GM18867 (cell line): ENCODE results near the gene CHST12.

Experiments
- ATAC-seq: cut with Tn5 transposase; IDR thresholded peaks from one replicate; pipeline ENCODE4 v1.9.1; 2021; ENCODE audit warnings: mild to moderate bottlenecking, moderate library complexity; ENCODE audit not compliant: unreplicated experiment

The CHST12 gene

DNA sequence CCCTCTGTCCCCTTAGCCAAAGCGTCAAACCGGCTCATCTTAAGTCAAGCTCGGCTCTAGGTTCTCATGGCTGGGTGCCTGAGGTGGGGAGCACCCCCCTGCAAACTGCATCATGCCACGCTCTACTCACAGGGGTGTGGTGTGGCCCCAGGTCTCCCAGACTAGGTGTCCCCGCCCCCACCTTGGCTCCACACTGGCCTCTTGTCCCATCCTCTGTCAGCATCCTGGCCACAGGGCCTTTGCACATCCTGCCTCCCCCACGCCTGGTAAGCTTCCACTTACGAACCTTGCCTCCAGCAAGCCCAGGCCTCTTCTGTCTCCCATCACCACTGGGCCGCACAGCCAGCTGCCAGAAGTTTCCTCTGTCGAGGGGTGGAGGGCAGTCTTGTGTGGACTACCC, 93.0 kb downstream of the CHST12 start:
- no peak for ATAC-seq

DNA sequence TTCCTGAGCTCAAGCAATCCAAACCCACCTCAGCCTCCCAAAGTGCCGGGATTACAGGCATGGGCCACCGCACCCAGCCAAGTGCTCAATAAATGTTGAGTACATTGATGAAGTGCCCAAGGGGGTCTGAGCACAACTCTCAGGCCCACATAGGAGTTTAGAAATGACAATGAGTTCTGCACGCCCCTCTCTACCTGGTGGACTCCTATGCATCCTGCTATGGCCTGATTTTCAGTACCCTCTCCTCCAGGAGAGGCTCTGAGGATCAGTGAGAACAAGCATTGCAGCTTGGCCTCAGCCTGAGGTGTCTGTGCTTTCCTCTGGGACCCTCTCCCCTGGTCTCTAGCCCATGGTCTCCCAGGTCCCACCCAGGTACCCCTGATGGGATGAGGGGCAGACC, 93.7 kb downstream of the CHST12 start:
- no peak for ATAC-seq

DNA sequence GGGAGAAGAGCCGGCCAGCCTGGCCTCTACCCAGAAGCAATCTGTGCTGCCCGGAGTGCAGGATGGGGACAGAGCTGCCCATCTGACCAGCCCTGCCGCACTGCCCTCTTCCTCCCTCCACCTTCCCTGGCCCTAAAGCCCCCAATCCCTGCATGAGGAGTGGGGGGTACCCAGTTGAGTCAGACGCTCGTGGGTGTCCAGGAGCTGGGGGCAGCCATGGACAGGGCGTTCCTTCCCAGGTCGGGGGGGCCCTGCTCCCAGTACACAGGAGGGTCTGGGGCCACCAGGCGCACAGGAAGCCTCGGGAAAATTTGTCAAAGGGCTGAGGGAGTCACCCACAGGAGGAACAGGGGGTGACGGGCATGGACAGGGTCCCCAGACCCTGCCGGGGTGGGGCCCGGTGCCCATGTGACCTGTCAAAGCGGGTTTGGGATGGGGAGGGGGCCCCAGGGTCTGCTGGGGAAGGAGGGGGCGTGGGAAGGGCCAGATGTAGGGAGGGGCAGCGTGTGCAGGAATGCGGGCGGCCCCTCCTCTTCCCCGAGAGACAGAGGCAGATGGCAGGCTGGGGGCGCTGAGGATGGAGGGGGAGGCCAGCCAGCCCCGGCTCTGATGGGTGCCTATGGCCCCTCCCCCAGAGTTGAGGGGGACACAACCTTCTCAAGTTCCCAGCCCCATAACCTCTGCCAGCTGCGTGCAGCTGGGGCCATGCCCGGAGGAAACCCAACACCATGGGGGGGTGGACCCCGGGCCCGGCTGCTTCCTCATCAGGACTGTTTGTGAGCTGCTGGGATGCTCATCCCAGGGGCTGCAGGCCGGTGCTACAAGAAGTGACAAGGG, 94.3 kb downstream of the CHST12 start:
- no peak for ATAC-seq
